NCI-H2029 (cell line): ENCODE data around the gene LRRC58.
"Not testable (repeated sequence)": the region's sequence is repeated elsewhere in the genome, so short reads cannot be mapped to it uniquely, and the experiment has no call there.

Experiments
- DNase-seq: peaks from one replicate; lab custom pipeline; 2025; lab: John Stamatoyannopoulos, UW

Gene LRRC58

DNA sequence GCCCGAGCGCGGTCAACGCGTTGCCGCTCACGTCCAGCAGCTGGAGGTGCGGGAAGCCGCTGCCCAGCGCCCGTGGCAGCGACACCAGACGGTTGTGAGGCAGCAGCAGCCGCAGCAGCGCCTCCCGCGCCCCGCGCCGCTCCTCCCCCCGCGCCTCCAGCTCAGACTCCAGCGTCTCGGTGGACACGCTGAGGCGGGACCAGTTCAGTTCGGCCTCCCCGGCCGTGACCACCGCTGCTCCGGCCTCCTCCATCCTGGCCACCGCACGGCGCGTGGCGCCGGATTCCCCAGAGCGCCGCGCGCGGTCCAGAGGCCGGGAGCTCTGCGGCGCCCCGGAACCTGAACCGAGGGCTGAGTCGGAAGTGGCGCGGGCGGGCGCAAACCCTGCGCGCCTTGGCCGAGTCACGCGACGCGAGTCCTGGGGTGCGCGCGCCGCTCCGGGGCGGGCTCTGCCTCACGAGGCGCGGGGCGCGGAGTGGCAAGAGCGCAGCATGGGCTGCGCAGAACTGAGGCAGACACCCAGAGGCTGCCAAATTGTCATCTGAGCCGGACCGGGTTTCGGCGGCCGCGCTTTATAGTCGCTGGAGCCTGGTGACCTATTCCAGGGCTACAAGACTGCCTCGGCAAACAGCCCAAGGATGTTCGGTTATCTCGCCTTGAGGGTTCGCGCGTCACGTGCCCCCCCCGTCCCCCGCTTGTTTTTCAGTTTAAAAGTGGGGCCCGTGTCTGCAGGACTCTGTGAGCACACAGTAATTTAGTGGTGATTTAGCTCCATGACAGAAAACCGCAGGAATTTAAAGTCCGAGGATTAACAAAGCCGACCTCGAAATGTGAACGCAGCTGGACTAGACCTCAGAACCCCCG lies at the start of gene LRRC58:
TSS of gene LRRC58 (minus strand) at position 364 of the 864 bp plus-strand sequence. CDS start at position 253, 111 bp downstream.
- DNase-seq = peak; percentile 95

DNA sequence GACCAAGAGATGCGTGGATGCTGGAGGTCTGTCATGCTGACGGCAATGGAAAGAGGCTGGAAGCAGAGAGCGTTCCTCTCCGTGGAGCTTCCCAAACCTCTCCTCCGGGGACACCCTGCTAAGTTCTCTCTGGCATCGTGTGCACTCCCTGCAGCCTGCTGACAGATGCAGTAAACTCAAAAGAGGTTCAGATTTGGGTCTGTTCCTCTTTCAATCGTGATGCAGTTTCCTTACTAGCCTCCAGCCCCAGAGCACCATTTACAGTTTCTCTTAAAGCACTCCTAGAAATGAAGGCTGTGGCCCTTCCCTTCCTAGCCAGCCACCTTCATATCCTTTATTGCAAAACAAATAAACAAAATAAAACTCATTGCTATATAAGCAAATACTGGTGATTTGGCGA lies 47.3 kb upstream of the LRRC58 start:
- DNase-seq = no peak

DNA sequence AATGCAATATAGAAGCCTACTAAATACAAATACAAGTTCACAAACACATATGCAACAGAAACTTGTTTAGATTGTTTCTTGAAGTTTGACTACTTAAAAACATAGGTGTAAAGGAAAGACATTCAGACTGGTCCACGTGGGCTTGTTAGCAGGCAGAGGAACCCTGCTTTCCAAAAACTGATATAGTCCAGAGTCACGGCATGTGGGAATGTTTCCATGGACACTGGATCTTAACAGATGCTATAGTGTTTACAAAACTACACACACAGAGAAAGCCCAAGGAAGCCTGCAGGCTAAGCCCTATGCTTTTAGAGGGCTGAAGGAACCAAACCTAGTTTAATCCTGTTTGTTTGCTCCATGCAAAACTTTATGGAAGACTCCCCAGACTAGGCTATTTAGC lies 45.2 kb upstream of the LRRC58 start:
- no peak for DNase-seq

DNA sequence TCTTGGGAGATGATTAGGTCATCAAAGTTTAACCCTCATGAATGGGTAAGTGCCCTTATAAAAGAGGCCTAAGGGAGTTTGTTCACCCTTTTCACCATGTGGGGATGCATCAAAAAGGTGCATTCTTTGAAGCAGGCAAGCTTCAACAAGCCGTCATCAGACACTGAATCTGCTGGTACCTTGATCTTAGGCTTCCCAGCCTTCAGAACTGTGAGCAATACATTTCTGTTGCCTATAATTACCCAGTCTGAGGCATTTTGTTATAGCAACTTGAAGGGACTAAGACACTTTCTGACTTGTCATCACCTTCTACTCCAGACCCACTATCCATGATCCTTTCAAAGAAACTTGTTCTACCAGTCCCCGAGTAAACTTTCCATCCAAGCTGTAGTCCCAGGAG lies 44.6 kb upstream of the LRRC58 start:
- DNase-seq = no peak

DNA sequence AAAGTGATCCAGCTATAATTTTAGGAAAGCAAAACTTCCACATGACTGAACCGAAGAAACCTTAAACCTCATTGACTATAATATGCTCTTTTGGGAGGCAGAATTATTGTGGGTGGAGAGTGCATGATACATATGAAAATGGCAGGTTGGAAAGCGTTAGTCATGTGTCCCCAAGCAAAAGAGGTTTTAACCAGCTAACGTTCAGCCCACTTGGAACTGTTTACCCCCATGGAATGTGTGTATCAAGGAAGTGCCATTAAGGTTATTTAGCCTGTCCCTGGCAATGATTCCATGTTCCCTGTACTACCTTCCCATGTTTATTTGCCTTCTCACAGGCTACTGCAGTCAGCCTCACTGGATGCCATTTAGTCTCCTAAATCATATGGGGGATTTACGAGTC lies 44.1 kb upstream of the LRRC58 start:
- DNase-seq = peak; percentile 10

DNA sequence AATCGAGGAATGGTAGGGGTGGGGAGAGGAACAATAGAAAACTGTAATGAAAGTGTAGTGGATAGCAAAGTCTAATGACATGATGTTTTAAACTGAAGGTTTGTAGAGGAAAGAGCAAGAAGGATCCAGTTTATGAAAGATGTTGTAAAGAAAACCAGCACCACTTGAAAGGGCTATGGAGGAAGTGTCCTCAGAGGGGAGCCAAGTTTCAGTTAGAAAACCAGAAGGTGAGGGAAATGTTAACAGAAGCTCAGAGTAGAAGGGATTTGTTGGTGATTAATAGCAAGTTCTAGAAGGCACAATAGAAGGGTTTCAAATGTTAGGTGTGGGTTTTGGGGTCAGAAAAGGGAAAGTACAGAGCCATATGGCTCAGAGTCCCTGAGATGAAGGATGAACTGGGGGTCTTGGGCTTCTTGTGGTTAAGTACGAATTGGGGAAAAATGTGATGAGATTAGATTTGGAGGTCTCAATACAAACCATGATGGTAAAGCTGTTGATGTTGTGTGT lies 33.8 kb upstream of the LRRC58 start:
- DNase-seq = no peak

DNA sequence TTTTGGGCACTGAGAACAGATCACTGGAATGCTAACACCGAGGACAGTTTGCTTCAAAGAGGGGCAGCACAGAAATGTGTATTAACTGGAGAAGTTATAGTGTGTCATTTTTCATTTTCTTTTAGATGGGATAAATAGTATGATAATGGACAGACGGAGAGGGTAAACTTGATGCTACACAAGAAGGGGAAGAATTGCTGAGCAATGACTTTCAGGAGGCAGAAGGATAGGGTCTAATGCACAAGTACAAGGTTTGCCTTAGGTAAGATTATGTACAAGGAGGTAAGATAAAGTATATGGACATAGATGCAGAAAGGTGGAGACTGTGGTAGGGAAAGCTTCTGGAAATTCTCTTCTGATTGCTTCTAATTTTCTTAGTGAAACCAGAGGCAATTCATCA lies 32.3 kb upstream of the LRRC58 start:
- DNase-seq = no peak

DNA sequence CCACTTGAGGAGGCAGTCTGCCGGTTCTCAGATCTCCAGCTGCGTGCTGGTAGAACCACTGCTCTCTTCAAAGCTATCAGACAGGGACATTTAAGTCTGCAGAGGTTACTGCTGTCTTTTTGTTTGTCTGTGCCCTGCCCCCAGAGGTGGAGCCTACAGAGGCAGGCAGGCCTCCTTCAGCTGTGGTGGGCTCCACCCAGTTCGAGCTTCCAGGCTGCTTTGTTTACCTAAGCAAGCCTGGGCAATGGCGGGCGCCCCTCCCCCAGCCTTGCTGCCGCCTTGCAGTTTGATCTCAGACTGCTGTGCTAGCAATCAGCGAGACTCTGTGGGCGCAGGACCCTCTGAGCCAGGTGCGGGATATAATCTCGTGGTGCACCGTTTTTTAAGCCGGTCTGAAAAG lies 28.8 kb upstream of the LRRC58 start:
- not testable (repeated sequence) for DNase-seq

DNA sequence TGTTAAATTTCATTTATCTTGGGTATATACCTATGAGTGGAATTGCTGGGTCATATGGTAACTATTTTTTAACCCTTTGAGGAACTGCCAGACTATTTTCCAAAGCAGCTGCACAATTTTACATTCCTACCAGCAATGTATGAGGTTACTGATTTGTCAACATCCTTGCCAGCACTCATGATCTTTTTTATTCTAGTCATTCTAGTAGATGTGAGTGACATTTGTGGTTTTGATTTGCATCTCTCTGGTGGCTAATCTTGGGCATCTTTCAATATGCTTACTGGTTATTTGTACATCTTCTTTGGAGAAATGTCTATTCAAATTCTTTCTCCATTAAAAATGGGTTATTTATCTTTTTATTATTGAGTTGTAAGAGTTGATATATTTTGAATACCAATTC lies 21.3 kb upstream of the LRRC58 start:
- DNase-seq = no peak

DNA sequence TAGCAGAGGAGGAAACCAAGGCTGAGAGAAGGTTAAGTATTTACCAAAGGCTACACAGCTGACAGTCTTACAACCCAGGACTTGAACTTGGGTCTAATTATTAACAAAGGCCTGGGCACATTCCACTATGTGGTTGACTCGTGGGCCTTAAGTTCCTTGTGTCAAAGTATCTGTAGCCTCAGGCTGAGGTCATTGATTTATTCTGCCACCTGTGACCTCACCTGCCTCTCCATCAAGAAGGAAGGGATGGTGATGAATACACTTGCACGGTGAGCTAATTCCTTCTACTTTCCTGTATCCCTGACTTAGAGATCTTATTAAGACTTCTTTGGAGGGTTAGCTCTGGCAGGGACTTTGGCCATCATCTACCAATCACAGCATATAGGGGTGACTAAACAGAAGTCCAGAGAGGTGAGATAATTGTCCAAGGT lies 19.9 kb upstream of the LRRC58 start:
- no peak for DNase-seq

DNA sequence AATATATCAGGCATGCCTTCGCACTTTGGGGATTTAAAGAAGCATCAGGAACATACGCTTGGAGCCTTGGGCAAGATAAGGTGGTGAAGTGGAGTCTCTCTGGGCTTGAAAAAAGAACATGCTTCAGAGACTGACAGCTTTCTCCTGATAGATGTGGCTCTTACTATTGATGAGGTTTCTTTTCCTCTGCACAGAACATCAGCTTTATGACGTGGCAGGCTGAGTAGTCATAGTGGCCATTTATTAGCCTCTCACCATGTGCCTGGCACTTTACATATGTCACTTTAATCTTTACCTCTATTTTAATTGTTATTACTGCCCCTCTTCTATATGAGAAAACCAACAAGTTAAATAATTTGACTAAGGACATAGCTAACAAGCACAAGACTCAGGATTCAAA lies 19.0 kb upstream of the LRRC58 start:
- no peak for DNase-seq

DNA sequence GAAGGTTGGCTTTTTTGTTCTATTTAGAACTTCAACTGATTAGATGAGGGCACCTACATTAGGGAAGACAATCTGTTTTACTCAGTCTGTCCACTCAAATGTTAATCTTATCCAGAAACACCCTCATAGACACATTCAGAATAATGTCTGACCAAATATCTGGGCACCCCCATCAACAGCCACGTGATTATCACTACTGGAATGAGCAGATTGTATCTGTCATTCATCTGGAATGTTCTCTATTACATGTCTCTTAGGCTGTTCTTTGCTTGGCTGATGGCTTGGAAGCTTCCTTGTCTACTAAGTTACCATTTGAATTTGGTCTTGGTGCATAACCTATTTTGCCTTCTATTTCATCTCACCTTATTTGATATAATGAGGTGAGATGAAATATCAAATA lies 15.7 kb upstream of the LRRC58 start:
- DNase-seq = no peak

DNA sequence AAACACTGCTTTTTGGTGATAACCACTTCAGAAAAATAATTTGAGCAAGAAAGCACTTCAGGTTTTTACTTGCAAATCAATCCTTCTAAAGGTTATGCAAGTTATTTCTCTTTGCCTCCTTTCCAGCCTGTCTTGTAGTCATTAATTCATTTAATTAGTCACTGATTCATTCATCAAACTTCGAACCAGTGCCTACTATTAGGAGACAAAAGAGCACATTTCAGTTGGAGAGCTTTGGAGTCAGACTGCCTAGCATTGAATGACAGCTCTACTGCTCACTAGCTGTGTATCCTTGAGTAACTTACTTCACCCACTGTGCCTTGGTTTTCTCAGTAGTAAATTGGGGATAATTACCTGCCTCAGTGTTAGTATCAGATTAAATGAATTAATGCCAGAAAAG lies 14.9 kb upstream of the LRRC58 start:
- no peak for DNase-seq

DNA sequence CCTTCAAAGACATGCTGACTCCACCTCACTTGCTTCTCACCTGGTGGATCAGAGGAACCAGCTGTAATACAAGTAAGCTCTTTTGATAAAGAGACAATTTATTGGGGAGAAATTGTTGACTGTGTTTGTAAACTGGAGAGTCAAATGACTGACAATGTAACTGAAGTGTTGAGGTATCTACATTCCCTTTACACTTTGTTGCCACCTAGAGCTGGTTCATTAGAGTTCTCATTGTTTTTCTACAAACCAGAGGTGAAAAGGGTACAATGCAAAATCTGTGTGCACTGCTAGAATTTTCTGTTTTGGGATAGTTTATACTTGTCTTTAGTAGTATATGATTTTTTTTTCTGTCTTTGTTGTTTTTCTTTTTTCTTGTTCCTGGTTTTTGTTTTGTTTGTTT lies 8.7 kb upstream of the LRRC58 start:
- no peak for DNase-seq

DNA sequence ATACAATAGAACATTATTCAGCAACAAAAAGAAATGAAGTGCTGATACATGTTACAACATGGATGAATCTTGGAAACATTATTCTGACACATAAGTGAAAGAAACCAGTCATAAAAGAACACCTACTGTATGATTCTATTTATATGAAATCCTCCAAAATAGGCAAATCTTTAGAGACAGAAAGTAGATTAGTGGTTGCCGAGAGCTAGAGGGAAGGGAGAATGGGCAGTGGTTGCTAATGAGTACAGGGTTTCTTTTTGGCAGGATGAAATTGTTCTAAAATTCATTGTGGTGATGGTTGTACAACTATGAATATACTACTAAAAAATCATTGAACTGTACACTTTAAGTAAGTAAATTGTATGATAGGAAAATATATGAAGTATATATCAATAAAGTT lies 6.3 kb upstream of the LRRC58 start:
- DNase-seq = no peak

DNA sequence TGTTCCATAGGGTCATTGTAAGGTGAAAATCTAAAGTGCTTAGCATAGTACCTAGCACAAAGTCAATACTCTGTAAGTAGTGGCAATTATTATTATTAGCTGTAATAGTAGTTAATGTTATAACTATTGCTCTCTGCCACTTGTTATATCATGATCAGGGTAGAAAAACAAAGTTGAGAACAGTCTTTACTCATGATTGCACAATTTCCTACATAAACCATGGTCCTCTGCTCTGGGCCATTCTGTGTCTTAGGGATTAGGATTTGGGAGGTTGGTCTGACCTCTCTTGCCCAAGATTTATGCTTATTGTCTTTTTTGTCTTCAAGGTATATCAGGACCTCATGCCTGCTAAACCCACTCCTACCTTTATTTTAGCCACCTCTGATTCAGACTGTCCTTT lies 4.3 kb upstream of the LRRC58 start:
- no peak for DNase-seq

DNA sequence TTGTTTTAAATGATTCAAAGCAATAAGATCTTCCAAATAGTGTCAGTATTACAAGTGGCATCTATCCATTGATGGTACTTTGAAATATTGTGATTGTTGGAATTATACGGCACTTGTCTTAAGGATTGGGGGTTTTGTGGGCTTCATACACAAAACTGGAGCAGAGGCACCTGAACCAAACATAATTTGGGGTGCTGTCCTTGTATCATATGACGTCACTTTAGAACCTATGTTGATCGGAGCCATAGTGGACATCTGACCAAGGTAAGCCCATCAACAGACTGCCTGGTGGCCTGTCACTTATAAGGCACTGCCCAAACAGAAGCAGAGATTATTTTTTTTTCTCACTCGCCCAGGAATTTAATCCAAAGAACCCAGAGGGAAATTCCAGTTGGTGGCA lies 2.9 kb upstream of the LRRC58 start:
- DNase-seq = no peak

DNA sequence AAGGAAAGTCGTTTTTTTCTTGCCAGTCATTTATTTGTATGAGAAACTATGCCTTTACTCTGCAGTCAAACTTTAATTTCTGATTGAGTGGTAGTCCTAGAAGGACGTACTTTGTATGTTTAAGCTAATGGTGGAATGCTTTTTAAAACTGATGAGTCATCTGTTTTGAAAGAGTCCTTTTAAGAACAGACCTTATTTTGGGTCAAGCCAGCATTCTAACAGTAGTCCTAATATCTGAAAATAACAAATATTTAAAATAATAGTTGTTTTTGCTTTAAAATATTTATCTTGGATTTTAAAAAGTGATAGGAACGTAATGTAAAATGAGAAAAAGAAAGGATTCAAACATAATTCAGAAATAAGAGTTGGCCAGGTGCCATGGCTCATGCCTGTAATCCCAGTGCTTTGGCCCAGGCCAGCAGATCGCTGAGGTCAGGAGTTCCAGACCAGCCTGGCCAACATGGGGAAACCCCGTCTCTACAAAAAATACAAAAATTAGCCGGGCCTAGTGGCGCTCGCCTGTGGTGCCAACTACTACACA lies 1.3 kb upstream of the LRRC58 start:
- no peak for DNase-seq

DNA sequence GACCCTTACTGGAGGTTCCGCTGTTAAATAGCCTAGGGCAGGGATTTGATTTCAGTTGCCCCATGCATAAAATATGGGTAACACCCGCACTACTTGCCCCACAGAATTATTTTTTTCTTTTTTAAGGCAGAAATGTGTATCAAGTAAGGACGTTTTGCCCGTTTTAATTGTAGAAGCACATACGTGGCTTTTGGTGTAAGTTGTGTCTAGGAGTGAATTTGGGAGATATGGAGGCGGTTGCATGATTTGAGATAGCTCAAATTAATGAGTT lies 636 bp upstream of the LRRC58 start:
- no peak for DNase-seq

DNA sequence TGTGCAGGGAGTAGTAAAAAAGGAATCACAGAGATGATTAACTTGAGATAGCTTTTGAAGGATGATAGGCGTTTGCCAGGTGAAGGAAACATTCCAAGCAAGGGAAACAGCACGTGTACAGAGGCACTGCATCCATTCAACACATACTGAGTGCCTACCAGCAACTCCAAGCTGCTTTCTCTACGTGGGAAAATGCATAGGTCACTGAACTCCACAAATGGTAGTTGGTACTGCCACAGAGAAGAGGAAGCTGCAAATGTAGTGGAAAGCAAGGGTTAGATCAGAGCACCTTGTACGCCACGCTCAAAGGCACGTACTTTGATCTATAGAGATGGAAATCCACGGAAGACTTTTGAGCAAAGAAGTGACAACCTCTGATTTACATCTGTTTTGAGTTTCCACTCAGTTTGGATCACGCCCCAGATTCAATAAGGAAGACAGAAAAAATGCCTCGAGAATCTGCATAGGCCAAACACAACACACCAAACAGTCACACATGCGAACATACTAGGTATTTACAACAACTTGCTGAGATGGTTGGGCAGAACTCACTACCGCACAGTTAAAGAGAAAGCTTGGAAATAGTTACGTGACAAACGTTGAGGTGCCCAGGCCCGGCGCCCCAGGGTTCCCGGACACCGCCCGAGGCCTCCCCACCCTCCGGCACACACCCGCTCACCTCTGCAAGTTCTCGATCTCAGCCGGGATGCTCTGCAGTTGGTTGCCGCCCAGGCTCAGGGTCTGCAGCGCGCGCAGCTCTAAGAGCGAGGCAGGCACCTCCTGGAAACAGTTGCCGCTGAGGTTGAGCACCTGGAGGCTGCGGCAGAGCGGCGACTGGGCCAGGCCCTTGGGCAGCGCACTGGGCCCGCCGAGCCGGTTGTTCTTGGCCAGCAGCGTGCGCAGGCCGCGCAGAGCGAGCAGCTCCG lies 826 bp downstream of the LRRC58 start:
- DNase-seq = peak; percentile 55

DNA sequence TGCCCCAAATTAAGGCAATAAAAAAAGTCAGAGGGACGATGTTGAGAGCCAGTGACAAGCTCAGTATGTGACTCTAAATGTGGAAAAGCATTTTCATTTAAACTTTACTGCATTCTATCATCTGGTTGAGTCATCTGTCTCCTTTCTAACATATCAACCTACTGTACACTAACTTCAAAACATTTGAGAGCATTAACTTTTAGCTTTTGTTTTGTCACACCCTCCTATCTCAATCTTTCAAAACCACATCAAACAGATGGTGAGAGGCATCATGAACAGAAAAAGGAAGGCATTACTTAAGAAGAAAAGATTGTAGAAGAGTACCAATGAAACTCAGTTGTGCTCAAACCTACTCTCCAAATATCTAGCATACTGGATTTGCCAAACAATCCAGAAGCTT lies 4.8 kb downstream of the LRRC58 start:
- no peak for DNase-seq

DNA sequence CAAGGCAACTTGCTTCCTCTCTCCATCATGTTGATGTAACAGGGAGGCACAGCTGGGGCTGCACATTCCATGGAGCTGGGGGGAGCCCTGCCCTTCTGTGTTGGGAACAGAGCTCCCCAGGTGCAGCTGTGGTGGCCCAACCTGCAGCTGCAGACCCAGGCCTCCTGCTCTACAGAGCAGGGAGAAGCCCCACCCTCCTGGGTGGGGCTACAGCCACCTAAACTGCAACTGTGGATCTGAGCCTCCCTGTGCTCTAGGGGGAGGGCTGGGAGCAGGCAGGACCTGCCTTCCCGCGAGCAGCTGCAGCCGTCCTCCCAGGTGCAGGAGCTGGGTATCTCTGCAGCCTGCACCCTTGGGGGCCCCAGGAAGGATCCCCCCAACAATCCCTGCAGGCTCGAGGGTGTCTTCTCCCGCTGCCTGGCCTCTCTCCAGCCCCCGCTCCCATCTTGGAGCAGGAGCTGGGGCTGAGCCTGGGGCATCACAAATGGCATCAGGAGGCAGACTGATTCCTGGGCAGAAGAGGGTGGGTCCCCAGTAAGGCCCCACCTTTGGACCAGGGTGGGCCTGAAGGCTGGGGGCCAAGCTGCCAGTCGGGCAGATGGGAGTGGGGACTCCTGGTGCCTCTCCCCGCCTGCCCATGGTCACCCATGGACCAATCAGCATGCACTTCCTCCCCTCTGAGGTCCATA lies 7.4 kb downstream of the LRRC58 start:
- no peak for DNase-seq
